ENCODE results near the gene TXNRD2. TPM values are rescaled to one million over a fixed set of nuclear protein-coding genes. Genes with fewer than 3 reads are reported as not detected.

Gene TXNRD2
- total RNA-seq, 1 experiment from 2014 or later, result 7.0 TPM

- Histone ChIP-seq H3K9me3 (ENCODE audit: low read length) (no peaks in the 10 kb centered on the region), H4K20me1 (ENCODE audit: insufficient read depth, low read depth, low read length) (no peaks in the 10 kb centered on the region), H3K4me1 (ENCODE audit: low read length) (peaks cover 5% of the 10 kb centered on the region), H3K79me2 (ENCODE audit: low read length) (no peaks in the 10 kb centered on the region), H3K27ac (ENCODE audit: low read length) (no peak overlapping the region), H2AFZ (ENCODE audit: low read length) (no peak overlapping the region), H3K4me3 (ENCODE audit: low read length) (no peak overlapping the region), H3K9me2 (replicated peaks; ENCODE audit: insufficient read depth, low read length) (no peaks in the 10 kb centered on the region), H3K4me2 (ENCODE audit: low read depth, low read length, poor library complexity, severe bottlenecking) (no peak overlapping the region), H3K9ac (ENCODE audit: low read length) (no peak overlapping the region), H3K27me3 (ENCODE audit: low read length) (no peaks in the 10 kb centered on the region), H3K36me3 (ENCODE audit: insufficient read depth, low read length) (no peaks in the 10 kb centered on the region)
- DNase-seq, result no peak
These were observed 64.5 kb downstream of the TXNRD2 start for GRCh38 chr22:19876941-19877625.

- Histone ChIP-seq H3K9me3 (ENCODE audit: low read length) (no peaks in the 10 kb centered on the region), H2AFZ (ENCODE audit: low read length) (no peak overlapping the region), H3K9ac (ENCODE audit: low read length) (no peak overlapping the region), H4K20me1 (ENCODE audit: insufficient read depth, low read depth, low read length) (no peaks in the 10 kb centered on the region), H3K27ac (ENCODE audit: low read length) (no peak overlapping the region), H3K4me1 (ENCODE audit: low read length) (no peaks in the 10 kb centered on the region), H3K79me2 (ENCODE audit: low read length) (no peaks in the 10 kb centered on the region), H3K27me3 (ENCODE audit: low read length) (no peaks in the 10 kb centered on the region), H3K4me2 (ENCODE audit: low read depth, low read length, poor library complexity, severe bottlenecking) (no peak overlapping the region), H3K4me3 (ENCODE audit: low read length) (no peak overlapping the region), H3K9me2 (replicated peaks; ENCODE audit: insufficient read depth, low read length) (no peaks in the 10 kb centered on the region), H3K36me3 (ENCODE audit: insufficient read depth, low read length) (no peaks in the 10 kb centered on the region)
- DNase-seq, result no peak
These were observed 65.2 kb downstream of the TXNRD2 start for GRCh38 chr22:19876314-19876940.

GRCh38 chr22:19875531-19876313 is 65.9 kb downstream of the TXNRD2 start:
- no peak overlapping the region for H3K27ac ChIP-seq (ENCODE audit: low read length)
- no peaks in the 10 kb centered on the region for H3K9me3 ChIP-seq (ENCODE audit: low read length)
- H3K27me3 ChIP-seq (ENCODE audit: low read length), result no peaks in the 10 kb centered on the region
- no peak overlapping the region for H2AFZ ChIP-seq (ENCODE audit: low read length)
- H4K20me1 ChIP-seq (ENCODE audit: insufficient read depth, low read depth, low read length), result no peaks in the 10 kb centered on the region
- H3K9ac ChIP-seq (ENCODE audit: low read length), result no peak overlapping the region
- DNase-seq, result no peak
- H3K4me3 ChIP-seq (ENCODE audit: low read length), result no peak overlapping the region
- no peaks in the 10 kb centered on the region for H3K9me2 ChIP-seq (replicated peaks; ENCODE audit: insufficient read depth, low read length)
- no peaks in the 10 kb centered on the region for H3K36me3 ChIP-seq (ENCODE audit: insufficient read depth, low read length)
- no peaks in the 10 kb centered on the region for H3K4me1 ChIP-seq (ENCODE audit: low read length)
- H3K4me2 ChIP-seq (ENCODE audit: low read depth, low read length, poor library complexity, severe bottlenecking), result no peak overlapping the region
- H3K79me2 ChIP-seq (ENCODE audit: low read length), result no peaks in the 10 kb centered on the region

GRCh38 chr22:19875061-19875530 is 66.5 kb downstream of the TXNRD2 start:
- Histone ChIP-seq H3K4me2 (ENCODE audit: low read depth, low read length, poor library complexity, severe bottlenecking) (no peak overlapping the region), H4K20me1 (ENCODE audit: insufficient read depth, low read depth, low read length) (no peaks in the 10 kb centered on the region), H3K27ac (ENCODE audit: low read length) (no peak overlapping the region), H3K79me2 (ENCODE audit: low read length) (no peaks in the 10 kb centered on the region), H3K9me2 (replicated peaks; ENCODE audit: insufficient read depth, low read length) (no peaks in the 10 kb centered on the region), H3K4me3 (ENCODE audit: low read length) (no peak overlapping the region), H3K4me1 (ENCODE audit: low read length) (no peaks in the 10 kb centered on the region), H3K27me3 (ENCODE audit: low read length) (no peaks in the 10 kb centered on the region), H2AFZ (ENCODE audit: low read length) (no peak overlapping the region), H3K9ac (ENCODE audit: low read length) (no peak overlapping the region), H3K36me3 (ENCODE audit: insufficient read depth, low read length) (no peaks in the 10 kb centered on the region), H3K9me3 (ENCODE audit: low read length) (no peaks in the 10 kb centered on the region)
- DNase-seq, result no peak

- Histone ChIP-seq H3K4me2 (ENCODE audit: low read depth, low read length, poor library complexity, severe bottlenecking) (no peak overlapping the region), H3K79me2 (ENCODE audit: low read length) (no peaks in the 10 kb centered on the region), H3K4me3 (ENCODE audit: low read length) (no peak overlapping the region), H2AFZ (ENCODE audit: low read length) (no peak overlapping the region), H4K20me1 (ENCODE audit: insufficient read depth, low read depth, low read length) (no peaks in the 10 kb centered on the region), H3K9ac (ENCODE audit: low read length) (no peak overlapping the region), H3K36me3 (ENCODE audit: insufficient read depth, low read length) (no peaks in the 10 kb centered on the region), H3K9me2 (replicated peaks; ENCODE audit: insufficient read depth, low read length) (no peaks in the 10 kb centered on the region), H3K27ac (ENCODE audit: low read length) (no peak overlapping the region), H3K4me1 (ENCODE audit: low read length) (no peaks in the 10 kb centered on the region), H3K9me3 (ENCODE audit: low read length) (no peaks in the 10 kb centered on the region), H3K27me3 (ENCODE audit: low read length) (no peaks in the 10 kb centered on the region)
- DNase-seq, result no peak
These were observed 67.1 kb downstream of the TXNRD2 start for GRCh38 chr22:19874307-19875060.

GRCh38 chr22:19873960-19874306 is 67.7 kb downstream of the TXNRD2 start:
- no peaks in the 10 kb centered on the region for H4K20me1 ChIP-seq (ENCODE audit: insufficient read depth, low read depth, low read length)
- no peaks in the 10 kb centered on the region for H3K4me1 ChIP-seq (ENCODE audit: low read length)
- no peaks in the 10 kb centered on the region for H3K27me3 ChIP-seq (ENCODE audit: low read length)
- no peak overlapping the region for H3K4me3 ChIP-seq (ENCODE audit: low read length)
- H3K27ac ChIP-seq (ENCODE audit: low read length), result no peak overlapping the region
- H3K4me2 ChIP-seq (ENCODE audit: low read depth, low read length, poor library complexity, severe bottlenecking), result no peak overlapping the region
- H3K9ac ChIP-seq (ENCODE audit: low read length), result no peak overlapping the region
- H3K79me2 ChIP-seq (ENCODE audit: low read length), result no peaks in the 10 kb centered on the region
- H3K9me2 ChIP-seq (replicated peaks; ENCODE audit: insufficient read depth, low read length), result no peaks in the 10 kb centered on the region
- no peaks in the 10 kb centered on the region for H3K36me3 ChIP-seq (ENCODE audit: insufficient read depth, low read length)
- no peak for DNase-seq
- no peak overlapping the region for H2AFZ ChIP-seq (ENCODE audit: low read length)
- no peaks in the 10 kb centered on the region for H3K9me3 ChIP-seq (ENCODE audit: low read length)

GRCh38 chr22:19873138-19873959 is 68.3 kb downstream of the TXNRD2 start:
- H3K9ac ChIP-seq (ENCODE audit: low read length), result no peak overlapping the region

More at GRCh38 chr22:19873138-19873959, 68.3 kb downstream of the TXNRD2 start:
- H3K4me1 ChIP-seq (ENCODE audit: low read length), result no peaks in the 10 kb centered on the region
- H4K20me1 ChIP-seq (ENCODE audit: insufficient read depth, low read depth, low read length), result no peaks in the 10 kb centered on the region
- no peak overlapping the region for H3K4me3 ChIP-seq (ENCODE audit: low read length)
- no peaks in the 10 kb centered on the region for H3K36me3 ChIP-seq (ENCODE audit: insufficient read depth, low read length)
- no peak overlapping the region for H2AFZ ChIP-seq (ENCODE audit: low read length)
- no peaks in the 10 kb centered on the region for H3K79me2 ChIP-seq (ENCODE audit: low read length)
- H3K4me2 ChIP-seq (ENCODE audit: low read depth, low read length, poor library complexity, severe bottlenecking), result no peak overlapping the region
- H3K27ac ChIP-seq (ENCODE audit: low read length), result no peak overlapping the region
- no peaks in the 10 kb centered on the region for H3K9me3 ChIP-seq (ENCODE audit: low read length)
- no peaks in the 10 kb centered on the region for H3K27me3 ChIP-seq (ENCODE audit: low read length)
- no peak for DNase-seq
- no peaks in the 10 kb centered on the region for H3K9me2 ChIP-seq (replicated peaks; ENCODE audit: insufficient read depth, low read length)

Measured in Karpas-422 (cell line).